NCI-H187 (cell line): Measurements from ENCODE around the gene CALHM5.
"Not testable (repeated sequence)": the region's sequence is repeated elsewhere in the genome, so short reads cannot be mapped to it uniquely, and the experiment has no call there.

Experiments used
- DNase-seq, 2 experiments: peaks; one replicate each; lab custom pipeline; 2025; lab: John Stamatoyannopoulos, UW

CALHM5 gene

GRCh38 chr6:116511424-116512110 is at the start of gene CALHM5:
CALHM5 (plus strand) TSS chr6:116511639; CDS start chr6:116511697, 58 bp downstream.
- no peak for DNase-seq

GRCh38 chr6:116461932-116462885 is 49.2 kb upstream of the CALHM5 start:
- no peak for DNase-seq

GRCh38 chr6:116463301-116463700 is 48.1 kb upstream of the CALHM5 start:
- DNase-seq, result no peak

GRCh38 chr6:116465246-116465645 is 46.2 kb upstream of the CALHM5 start:
- no peak for DNase-seq

GRCh38 chr6:116467096-116467495 is 44.3 kb upstream of the CALHM5 start:
- no peak for DNase-seq

- DNase-seq, result no peak
These were observed 43.9 kb upstream of the CALHM5 start for GRCh38 chr6:116467514-116467913.

- no peak for DNase-seq
These were observed 43.1 kb upstream of the CALHM5 start for GRCh38 chr6:116468293-116468692.

GRCh38 chr6:116471531-116471930 is 39.9 kb upstream of the CALHM5 start:
- no peak for DNase-seq

GRCh38 chr6:116472706-116473105 is 38.7 kb upstream of the CALHM5 start:
- DNase-seq, result no peak

- DNase-seq, result no peak
These were observed 36.3 kb upstream of the CALHM5 start for GRCh38 chr6:116475141-116475540.

GRCh38 chr6:116476002-116476678 is 35.3 kb upstream of the CALHM5 start:
- no peak for DNase-seq

- no peak for DNase-seq
These were observed 28.7 kb upstream of the CALHM5 start for GRCh38 chr6:116482780-116483179.

GRCh38 chr6:116483616-116484015 is 27.8 kb upstream of the CALHM5 start:
- DNase-seq, result no peak

- no peak for DNase-seq
These were observed 25.8 kb upstream of the CALHM5 start for GRCh38 chr6:116485559-116486184.

GRCh38 chr6:116491610-116492330 is 19.7 kb upstream of the CALHM5 start:
- DNase-seq, result no peak

GRCh38 chr6:116492331-116493067 is 18.9 kb upstream of the CALHM5 start:
- DNase-seq, result no peak

- DNase-seq, result not testable (repeated sequence)
These were observed 16.3 kb upstream of the CALHM5 start for GRCh38 chr6:116495161-116495560.

GRCh38 chr6:116497113-116497676 is 14.2 kb upstream of the CALHM5 start:
- no peak for DNase-seq

- no peak for DNase-seq
These were observed 10.4 kb upstream of the CALHM5 start for GRCh38 chr6:116500969-116501433.

GRCh38 chr6:116507324-116507723 is 4.1 kb upstream of the CALHM5 start:
- DNase-seq, result no peak
